A549 (cell line): ENCODE results near the gene SMG6. TPM values are rescaled to one million over a fixed set of nuclear protein-coding genes. Genes with fewer than 3 reads are reported as not detected.

ENCODE experiments used
- ATAC-seq, 2 experiments: fragments of 200-7000 bp in 1 of 2; fragments of >200 bp in 1 of 2; cut with Nextera tagmentation in 1 of 2; cut with Tn5 transposase in 1 of 2; 3 replicates each; pipeline versions ENCODE4 v1.8.0 to v1.9.1; 2018 to 2020; ENCODE audit warnings: mild to moderate bottlenecking in 1 of 2, moderate library complexity in 1 of 2
- CTCF ChIA-PET: fragments of 300-600 bp; sonication (Branson Sonifier 250); formaldehyde crosslinking; extraction: SDS; loops from one replicate; lab custom pipeline; 2021; ENCODE audit warnings: antibody characterized with exemption, inconsistent platforms; lab: Yijun Ruan, JAX
- POLR2A ChIA-PET: fragments of 350-600 bp; formaldehyde crosslinking; extraction: SDS; loops from one replicate; lab custom pipeline; 2021; ENCODE audit warnings: antibody characterized with exemption, inconsistent platforms; lab: Yijun Ruan, JAX
- DNase-seq, 2 experiments: peaks; one replicate each; pipeline versions ENCODE4 v3.0.0 to v3.0.0-alpha.2; 2011 to 2016; ENCODE audit warnings: low read depth in 1 of 2, low spot score in 1 of 2
- FAIRE-seq: peaks from 2 replicates; lab custom pipeline; 2011; peaks lifted over from hg19 to GRCh38; lab: Jason Lieb, UNC
- H3K27ac ChIP-seq, 2 experiments: fragments of >200 bp; sonication (Bioruptor Twin); formaldehyde crosslinking; 3 replicates each; pipeline ENCODE4 v1.5.1; 2016 to 2017
- H3K4me1 ChIP-seq: fragments of >200 bp; sonication (Bioruptor Twin); formaldehyde crosslinking; 3 replicates; pipeline ENCODE4 v1.6.1; 2016
- H3K4me2 ChIP-seq: fragments of >200 bp; sonication (Bioruptor Twin); formaldehyde crosslinking; 3 replicates; pipeline ENCODE4 v1.6.1; 2016
- H3K4me3 ChIP-seq: fragments of >200 bp; sonication (Bioruptor Twin); formaldehyde crosslinking; 3 replicates; pipeline ENCODE4 v1.5.1; 2016
- H3K9me3 ChIP-seq: fragments of >200 bp; sonication (Bioruptor Twin); formaldehyde crosslinking; 3 replicates; pipeline ENCODE4 v1.6.1; 2016
- BHLHE40 ChIP-seq: IDR thresholded peaks from 2 replicates; pipeline ENCODE4 v1.6.1; 2012; ENCODE audit warnings: low read depth, low read length, inconsistent platforms
- CHD4 ChIP-seq: fragments of 200-600 bp; sonication (generic); IDR thresholded peaks from 2 replicates; pipeline ENCODE4 v1.6.1; 2016; ENCODE audit warnings: antibody characterized with exemption, mild to moderate bottlenecking, borderline replicate concordance
- E2F6 ChIP-seq: IDR thresholded peaks from 2 replicates; pipeline ENCODE4 v1.6.1; 2012; ENCODE audit warnings: low read depth, borderline replicate concordance
- EHF ChIP-seq: fragments of 250-450 bp; sonication (Bioruptor Pico); IDR thresholded peaks from 2 replicates; pipeline ENCODE4 v1.5.0; 2020; ENCODE audit warnings: mild to moderate bottlenecking
- EP300 ChIP-seq, 2 experiments: fragments of >200 bp; sonication (Bioruptor Twin); formaldehyde crosslinking; IDR thresholded peaks; 2 replicates in 1 of 2; 3 replicates in 1 of 2; pipeline ENCODE4 v1.6.1; 2016 to 2017
- ESRRA ChIP-seq: fragments of 150-350 bp; IDR thresholded peaks from 2 replicates; pipeline ENCODE4 v1.6.1; 2014; ENCODE audit warnings: mild to moderate bottlenecking, low read length, borderline replicate concordance
- FOSB ChIP-seq: fragments of 250-450 bp; sonication (Bioruptor Pico); IDR thresholded peaks from 2 replicates; pipeline ENCODE4 v1.5.0; 2020; ENCODE audit warnings: mild to moderate bottlenecking, moderate library complexity
- FOSL2 ChIP-seq, 2 experiments: fragments of 450-650 bp in 1 of 2; fragments of >200 bp in 1 of 2; sonication (Bioruptor Twin) in 1 of 2; formaldehyde crosslinking; IDR thresholded peaks; 2 replicates each; pipeline versions ENCODE4 v1.5.0 to v1.6.1; 2016 to 2020; ENCODE audit warnings: mild to moderate bottlenecking in 1 of 2, moderate library complexity in 1 of 2
- GATA3 ChIP-seq: IDR thresholded peaks from 2 replicates; pipeline ENCODE4 v1.6.1; 2012; ENCODE audit warnings: borderline replicate concordance
- HDAC2 ChIP-seq: fragments of 200-600 bp; sonication (generic); IDR thresholded peaks from 2 replicates; pipeline ENCODE4 v1.6.1; 2016
- HEYL ChIP-seq: fragments of 250-450 bp; sonication (Bioruptor Pico); IDR thresholded peaks from 2 replicates; pipeline ENCODE4 v1.8.0; 2021; ENCODE audit warnings: mild to moderate bottlenecking, moderate library complexity
- HOXA7 ChIP-seq: fragments of 250-450 bp; sonication (Bioruptor Pico); IDR thresholded peaks from 2 replicates; pipeline ENCODE4 v1.5.0; 2020; ENCODE audit warnings: mild to moderate bottlenecking, moderate library complexity
- JUN ChIP-seq, 2 experiments: fragments of >200 bp; sonication (Bioruptor Twin); formaldehyde crosslinking; IDR thresholded peaks; 2 replicates in 1 of 2; 3 replicates in 1 of 2; pipeline ENCODE4 v1.6.1; 2016 to 2017
- KDM1A ChIP-seq: fragments of 200-600 bp; sonication (generic); IDR thresholded peaks from 2 replicates; pipeline ENCODE4 v1.6.1; 2016; ENCODE audit warnings: low read depth, mild to moderate bottlenecking
- NFE2L2 ChIP-seq: fragments of 150-350 bp; conservative IDR thresholded peaks from 2 replicates; pipeline ENCODE4 v1.6.1; 2014; ENCODE audit warnings: low read length
- NPAS2 ChIP-seq: fragments of 250-450 bp; sonication (Bioruptor Pico); IDR thresholded peaks from 2 replicates; pipeline ENCODE4 v1.8.0; 2022; ENCODE audit warnings: mild to moderate bottlenecking, moderate library complexity, borderline replicate concordance
- PHF8 ChIP-seq: fragments of 200-600 bp; sonication (generic); IDR thresholded peaks from 2 replicates; pipeline ENCODE4 v1.6.1; 2016; ENCODE audit warnings: low read depth, mild to moderate bottlenecking, antibody characterized with exemption, moderate library complexity, borderline replicate concordance
- POLR2A ChIP-seq: IDR thresholded peaks from 2 replicates; pipeline ENCODE4 v1.6.1; 2012; ENCODE audit warnings: mild to moderate bottlenecking, low read length
- RAD21 ChIP-seq, 2 experiments: fragments of >200 bp in 1 of 2; sonication (Bioruptor Twin) in 1 of 2; formaldehyde crosslinking in 1 of 2; IDR thresholded peaks in 1 of 2; conservative IDR thresholded peaks in 1 of 2; 2 replicates in 1 of 2; 3 replicates in 1 of 2; pipeline ENCODE4 v1.6.1; 2012 to 2018; ENCODE audit warnings: inconsistent platforms in 1 of 2
- RCOR1 ChIP-seq: fragments of 150-350 bp; IDR thresholded peaks from 2 replicates; pipeline ENCODE4 v1.6.1; 2014; ENCODE audit warnings: antibody characterized with exemption, low read length, low read depth
- REST ChIP-seq: fragments of 200-600 bp; sonication (generic); IDR thresholded peaks from 2 replicates; pipeline ENCODE4 v1.6.1; 2016; ENCODE audit warnings: antibody characterized with exemption, mild to moderate bottlenecking, moderate library complexity
- RNF2 ChIP-seq: fragments of 200-600 bp; sonication (generic); IDR thresholded peaks from 2 replicates; pipeline ENCODE4 v1.6.1; 2016; ENCODE audit warnings: low read depth, mild to moderate bottlenecking, antibody characterized with exemption, moderate library complexity, borderline replicate concordance
- SMC3 ChIP-seq: fragments of >200 bp; sonication (Bioruptor Twin); formaldehyde crosslinking; IDR thresholded peaks from 3 replicates; pipeline ENCODE4 v1.6.1; 2018; ENCODE audit warnings: inconsistent platforms
- SREBF2 ChIP-seq: fragments of 450-650 bp; IDR thresholded peaks from 2 replicates; pipeline ENCODE4 v1.6.1; 2014; ENCODE audit warnings: mild to moderate bottlenecking, moderate library complexity
- TFCP2L1 ChIP-seq: fragments of 250-450 bp; sonication (Bioruptor Pico); IDR thresholded peaks from 2 replicates; pipeline ENCODE4 v1.5.0; 2021; ENCODE audit warnings: mild to moderate bottlenecking
- TP53 ChIP-seq: fragments of 250-450 bp; sonication (Bioruptor Pico); IDR thresholded peaks from 2 replicates; pipeline ENCODE4 v1.5.0; 2021; ENCODE audit warnings: mild to moderate bottlenecking, moderate library complexity
- ZFP36 ChIP-seq: fragments of 450-650 bp; IDR thresholded peaks from 2 replicates; pipeline ENCODE4 v1.6.1; 2014; ENCODE audit warnings: borderline replicate concordance; ENCODE audit not compliant: partially characterized antibody
- ZNF302 ChIP-seq: fragments of 250-450 bp; sonication (Bioruptor Pico); IDR thresholded peaks from 2 replicates; pipeline ENCODE4 v1.9.0; 2021; ENCODE audit warnings: inconsistent platforms, mild to moderate bottlenecking, moderate library complexity
- WGBS: methylation state at CpG from one replicate; pipeline ENCODE4 v1.1.6; 2017; ENCODE audit errors: missing lambda C conversion rate; 5-methylcytosine and 5-hydroxymethylcytosine counted together
- polyA plus RNA-seq, 4 experiments: library from polyadenylated mRNA; depleted of rRNA in 3 of 4; stranded (reverse); fragments of >200 nt; fragmentation: RNase III in 1 of 4; extraction: RNeasy Plus Mini Kit Qiagen cat#74134 plus additional on column Dnase treatment in 1 of 4; gene quantifications; 2 replicates in 3 of 4; 3 replicates in 1 of 4; pipeline ENCODE4 v1.2.3, GENCODE V29; 2011 to 2017
- TF ChIP-seq, protein P1 (sequence below): IDR thresholded peaks from 2 replicates; pipeline ENCODE4 v1.6.1; 2012
- TF ChIP-seq, protein P2 (sequence below): fragments of >200 bp; sonication (Bioruptor Twin); formaldehyde crosslinking; IDR thresholded peaks from 3 replicates; pipeline ENCODE4 v1.6.1; 2016

Gene SMG6
- polyA plus RNA-seq, 2 of the 4 experiments (the other 2 are of a cell fraction), result 4.7 to 17.0 TPM

DNA sequence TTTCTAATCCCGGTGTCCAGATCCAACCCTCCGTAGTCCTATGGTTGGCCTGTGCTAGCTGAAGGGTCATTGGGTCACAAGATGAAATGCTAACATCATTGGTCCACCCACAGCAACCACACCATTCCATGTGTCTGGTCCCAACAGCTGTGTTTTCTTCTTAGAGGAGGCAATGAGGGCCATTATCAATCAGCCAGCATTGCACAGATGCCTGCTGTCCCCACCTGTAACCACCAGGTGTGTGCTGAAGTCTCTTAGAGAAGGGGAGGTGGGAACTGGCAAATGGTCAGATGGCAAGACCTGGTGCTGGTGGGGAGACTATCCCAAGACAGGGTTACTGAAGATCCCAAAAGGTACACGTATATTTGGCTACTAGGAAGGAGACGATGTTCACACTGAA, 211.3 kb downstream of the SMG6 start:
- Histone ChIP-seq H3K4me3 (no peak overlapping the region), H3K4me2 (no peak overlapping the region), H3K9me3 (no peaks in the 10 kb centered on the region), H3K27ac (no peak overlapping the region), H3K4me1 (no peaks in the 10 kb centered on the region)
- no peak for DNase-seq
- POLR2A ChIA-PET, result no interaction called here
- no peak for ATAC-seq
- 95% methylated on average over 4 of the region's 4 CpGs for WGBS
- CTCF ChIA-PET, result interaction anchor here (0.5 to 4.3 kb wide), 6 partner anchors 11 to 190 kb away, joined by 3 to 21 read pairs (median 9); partner anchors contain the start of gene HIC1
- no peak for FAIRE-seq
- TF ChIP-seq FOSB (CRISPR knock-in tag), result no peak
- TF ChIP-seq, protein P1, sequence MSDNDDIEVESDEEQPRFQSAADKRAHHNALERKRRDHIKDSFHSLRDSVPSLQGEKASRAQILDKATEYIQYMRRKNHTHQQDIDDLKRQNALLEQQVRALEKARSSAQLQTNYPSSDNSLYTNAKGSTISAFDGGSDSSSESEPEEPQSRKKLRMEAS, result no peak
- TF ChIP-seq CHD4, result no peak
- no peak for TF ChIP-seq HDAC2
- no peak for TF ChIP-seq REST
- TF ChIP-seq NFE2L2, result no peak
- no peak for TF ChIP-seq ESRRA
- no peak for TF ChIP-seq HEYL (CRISPR knock-in tag)
- TF ChIP-seq TFCP2L1, result no peak
- no peak for TF ChIP-seq EP300 (IDR thresholded peaks at IDR 0.05)
- TF ChIP-seq PHF8, result no peak
- TF ChIP-seq EHF (CRISPR knock-in tag), result no peak
- TF ChIP-seq GATA3, result no peak
- TF ChIP-seq RAD21 (conservative IDR thresholded peaks at IDR 0.05 in 1 of 2, IDR thresholded peaks at IDR 0.05 in 1 of 2), result no peak
- TF ChIP-seq SREBF2, result no peak
- no peak for TF ChIP-seq TP53 (CRISPR knock-in tag)
- TF ChIP-seq RCOR1, result no peak
- TF ChIP-seq, protein P2, sequence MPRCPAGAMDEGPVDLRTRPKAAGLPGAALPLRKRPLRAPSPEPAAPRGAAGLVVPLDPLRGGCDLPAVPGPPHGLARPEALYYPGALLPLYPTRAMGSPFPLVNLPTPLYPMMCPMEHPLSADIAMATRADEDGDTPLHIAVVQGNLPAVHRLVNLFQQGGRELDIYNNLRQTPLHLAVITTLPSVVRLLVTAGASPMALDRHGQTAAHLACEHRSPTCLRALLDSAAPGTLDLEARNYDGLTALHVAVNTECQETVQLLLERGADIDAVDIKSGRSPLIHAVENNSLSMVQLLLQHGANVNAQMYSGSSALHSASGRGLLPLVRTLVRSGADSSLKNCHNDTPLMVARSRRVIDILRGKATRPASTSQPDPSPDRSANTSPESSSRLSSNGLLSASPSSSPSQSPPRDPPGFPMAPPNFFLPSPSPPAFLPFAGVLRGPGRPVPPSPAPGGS, result no peak
- TF ChIP-seq E2F6, result no peak

- H3K27ac ChIP-seq, result no peak overlapping the region
- H3K4me3 ChIP-seq, result no peak overlapping the region
- H3K4me1 ChIP-seq, result no peaks in the 10 kb centered on the region; the same call in 2 of the 3 replicates
- 83% methylated on average over 2 of the region's 2 CpGs for WGBS
- TF ChIP-seq HOXA7 (CRISPR knock-in tag), result no peak
- TF ChIP-seq E2F6, result no peak
- no peak for TF ChIP-seq KDM1A
- no peak for TF ChIP-seq POLR2A
- TF ChIP-seq NPAS2 (CRISPR knock-in tag), result no peak
- no peak for TF ChIP-seq SMC3
- TF ChIP-seq CHD4, result no peak
- TF ChIP-seq ZFP36, result no peak
- no peak for TF ChIP-seq RNF2
- TF ChIP-seq FOSL2 (IDR thresholded peaks at IDR 0.05), result no peak
- no peak for TF ChIP-seq FOSL2 (CRISPR knock-in tag; IDR thresholded peaks at IDR 0.05)
- no peak for TF ChIP-seq ZNF302 (CRISPR knock-in tag)
- TF ChIP-seq BHLHE40, result no peak
- TF ChIP-seq JUN (IDR thresholded peaks at IDR 0.05), result no peak
- TF ChIP-seq, all 56 proteins: peak for 0
- POLR2A ChIA-PET, result no interaction called here
- CTCF ChIA-PET, result interaction anchor here (0.5 to 4.7 kb wide), 14 partner anchors 10 to 213 kb away, joined by 3 to 31 read pairs (median 4); partner anchors contain the start of genes SMG6 and SRR
- no peak overlapping the region for H3K4me2 ChIP-seq
- FAIRE-seq (no peak), ATAC-seq (peak; percentile 63 to 72; a peak in 4 of 6 replicates), DNase-seq (peak; percentile 51 to 54)
- H3K9me3 ChIP-seq, result no peaks in the 10 kb centered on the region
These were observed 212.6 kb downstream of the SMG6 start for GRCh38 chr17:2090804-2091534.
